ENCODE measurements around the gene EIF5B. TPM values are rescaled to one million over a fixed set of nuclear protein-coding genes. Genes with fewer than 3 reads are reported as not detected.
A peak's percentile ranks its signal among the peaks of the same experiment; 100 is the strongest.

The EIF5B gene
- total RNA-seq, 2 experiments from 2014 or later, result 27.8 to 33.2 TPM

DNA sequence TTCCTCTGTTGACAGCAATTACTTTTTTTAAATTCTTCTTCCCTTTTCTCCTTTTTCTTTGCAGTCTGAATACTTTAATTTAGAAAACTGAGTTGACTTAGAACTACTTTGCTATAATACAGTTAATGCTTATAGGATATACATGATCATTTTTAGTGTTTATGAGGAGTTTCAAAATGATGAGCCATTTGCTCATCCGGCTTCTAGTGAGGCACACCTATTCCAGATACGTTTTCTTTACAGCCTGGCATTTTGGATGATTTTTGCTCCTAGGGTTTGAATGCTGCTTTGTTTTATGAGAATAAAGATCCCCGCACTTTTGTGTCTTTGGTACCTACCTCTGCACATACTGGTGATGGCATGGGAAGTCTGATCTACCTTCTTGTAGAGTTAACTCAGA lies 52.8 kb downstream of the EIF5B start:
- ChIA-PET CTCF (interaction anchor here (1.0 kb wide), 1 partner anchor 24 kb away, joined by 3 read pairs; no protein-coding TSS in a partner anchor), POLR2A (no interaction called here)
- no peak overlapping the region for H3K4me3 ChIP-seq (ENCODE audit: low read length)
- no peaks in the 10 kb centered on the region for H3K27me3 Mint-ChIP-seq
- intact Hi-C loops (cut with DNase I, micrococcal nuclease), result no loop called here
- DNase-seq, result no peak
- H3K27me3 ChIP-seq (ENCODE audit: control insufficient read depth in 1 of 2, insufficient read depth in 2 of 2, low read length in 2 of 2), result no peaks in the 10 kb centered on the region
- no peak for ATAC-seq (ENCODE audit: poor library complexity)
- no peak overlapping the region for H3K4me3 Mint-ChIP-seq
- H3K36me3 ChIP-seq (ENCODE audit: insufficient read depth, low read length), result peaks cover 52% of the 10 kb centered on the region
- peaks cover 12% of the 10 kb centered on the region for H3K4me1 Mint-ChIP-seq (ENCODE audit: low read depth)
- TF ChIP-seq, protein P1, sequence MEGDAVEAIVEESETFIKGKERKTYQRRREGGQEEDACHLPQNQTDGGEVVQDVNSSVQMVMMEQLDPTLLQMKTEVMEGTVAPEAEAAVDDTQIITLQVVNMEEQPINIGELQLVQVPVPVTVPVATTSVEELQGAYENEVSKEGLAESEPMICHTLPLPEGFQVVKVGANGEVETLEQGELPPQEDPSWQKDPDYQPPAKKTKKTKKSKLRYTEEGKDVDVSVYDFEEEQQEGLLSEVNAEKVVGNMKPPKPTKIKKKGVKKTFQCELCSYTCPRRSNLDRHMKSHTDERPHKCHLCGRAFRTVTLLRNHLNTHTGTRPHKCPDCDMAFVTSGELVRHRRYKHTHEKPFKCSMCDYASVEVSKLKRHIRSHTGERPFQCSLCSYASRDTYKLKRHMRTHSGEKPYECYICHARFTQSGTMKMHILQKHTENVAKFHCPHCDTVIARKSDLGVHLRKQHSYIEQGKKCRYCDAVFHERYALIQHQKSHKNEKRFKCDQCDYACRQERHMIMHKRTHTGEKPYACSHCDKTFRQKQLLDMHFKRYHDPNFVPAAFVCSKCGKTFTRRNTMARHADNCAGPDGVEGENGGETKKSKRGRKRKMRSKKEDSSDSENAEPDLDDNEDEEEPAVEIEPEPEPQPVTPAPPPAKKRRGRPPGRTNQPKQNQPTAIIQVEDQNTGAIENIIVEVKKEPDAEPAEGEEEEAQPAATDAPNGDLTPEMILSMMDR (IDR thresholded peaks at IDR 0.05), result no peak
- no peaks in the 10 kb centered on the region for H3K4me1 ChIP-seq (ENCODE audit: insufficient read depth, low read length)
- no peaks in the 10 kb centered on the region for H3K9me3 ChIP-seq (ENCODE audit: control insufficient read depth in 1 of 2, insufficient read depth in 1 of 2, low read length in 2 of 2)
- no peak overlapping the region for H3K27ac ChIP-seq (ENCODE audit: low read depth in 1 of 2, low read length in 2 of 2)
- H3K27ac Mint-ChIP-seq, result no peak overlapping the region
- peaks cover 68% of the 10 kb centered on the region for H3K36me3 Mint-ChIP-seq (ENCODE audit: low read depth)
- H3K9me3 Mint-ChIP-seq, result no peaks in the 10 kb centered on the region

DNA sequence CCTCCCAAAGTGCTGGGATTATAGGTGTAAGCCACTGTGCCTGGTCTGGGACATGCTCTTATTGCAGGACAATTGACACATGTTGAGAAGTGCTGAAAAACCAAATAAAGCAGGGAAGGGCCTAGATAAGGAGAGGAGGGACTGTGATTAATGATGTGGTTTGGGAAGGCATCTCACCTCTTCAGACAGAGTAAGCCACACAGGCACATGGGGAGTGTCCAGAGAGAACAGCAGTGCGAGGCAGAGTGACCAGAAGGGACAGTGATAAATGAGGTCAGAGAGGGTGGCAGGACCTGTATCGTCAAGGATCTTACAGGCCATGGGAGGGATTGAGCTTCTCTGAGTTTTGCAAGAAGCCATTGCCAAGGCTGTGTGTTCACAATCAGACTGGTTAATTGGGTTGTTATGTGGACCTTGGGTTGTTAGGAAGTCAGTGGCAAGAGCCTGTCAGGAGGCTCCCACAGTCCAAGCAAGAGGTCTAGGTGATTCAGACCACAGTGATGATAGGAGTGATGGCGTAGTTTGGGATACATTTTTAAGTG lies 58.5 kb downstream of the EIF5B start:
- Mint-ChIP-seq H3K36me3 (ENCODE audit: low read depth) (peaks cover 90% of the 10 kb centered on the region), H3K4me1 (ENCODE audit: low read depth) (no peaks in the 10 kb centered on the region), H3K27ac (peak overlapping the region; percentile 2), H3K4me3 (no peak overlapping the region), H3K27me3 (no peaks in the 10 kb centered on the region), H3K9me3 (no peaks in the 10 kb centered on the region)
- ATAC-seq (ENCODE audit: poor library complexity) (no peak), DNase-seq (no peak)
- no peaks in the 10 kb centered on the region for H3K4me1 ChIP-seq (ENCODE audit: insufficient read depth, low read length)
- peaks cover 92% of the 10 kb centered on the region for H3K36me3 ChIP-seq (ENCODE audit: insufficient read depth, low read length)
- TF ChIP-seq, protein P1 (IDR thresholded peaks at IDR 0.05), result no peak
- H3K4me3 ChIP-seq (ENCODE audit: low read length), result no peak overlapping the region
- ChIA-PET CTCF (no interaction called here), POLR2A (no interaction called here)
- no peak overlapping the region for H3K27ac ChIP-seq (ENCODE audit: low read depth in 1 of 2, low read length in 2 of 2)
- H3K9me3 ChIP-seq (ENCODE audit: control insufficient read depth in 1 of 2, insufficient read depth in 1 of 2, low read length in 2 of 2), result no peaks in the 10 kb centered on the region
- H3K27me3 ChIP-seq (ENCODE audit: control insufficient read depth in 1 of 2, insufficient read depth in 2 of 2, low read length in 2 of 2), result no peaks in the 10 kb centered on the region
- intact Hi-C loops (cut with DNase I, micrococcal nuclease), result no loop called here

DNA sequence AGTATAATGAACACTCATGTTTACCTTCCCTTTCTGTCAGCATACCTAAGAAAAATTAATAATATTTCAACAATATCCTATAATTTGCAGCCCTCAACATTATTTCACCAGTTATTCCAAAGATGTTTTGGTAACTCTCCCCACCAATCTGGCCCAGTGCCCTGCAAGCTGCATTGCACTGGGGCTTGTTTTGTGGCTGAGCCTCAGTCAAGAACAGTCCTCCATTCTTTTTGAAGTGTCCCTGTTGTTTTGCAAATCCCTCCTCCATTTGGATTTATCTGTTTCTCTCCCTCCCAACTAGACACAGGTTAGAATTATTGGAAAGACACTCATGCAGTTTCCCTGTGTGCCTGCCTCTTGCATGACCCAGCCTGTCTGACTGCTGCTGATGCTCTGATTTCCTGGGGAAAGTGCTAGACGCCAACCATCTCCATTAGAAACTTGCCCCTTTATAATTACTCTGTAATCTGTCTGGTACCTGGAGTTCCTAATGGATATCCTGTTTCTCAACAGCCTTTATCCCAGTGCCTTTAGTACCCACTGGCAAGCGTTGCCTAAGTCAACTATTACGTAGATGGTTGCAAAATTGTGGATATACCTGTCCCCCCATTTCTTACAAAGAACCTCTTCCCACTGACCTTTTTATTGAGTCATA lies 60.2 kb downstream of the EIF5B start:
- TF ChIP-seq, protein P1 (IDR thresholded peaks at IDR 0.05), result no peak
- Histone ChIP-seq H3K27ac (ENCODE audit: low read depth in 1 of 2, low read length in 2 of 2) (peak overlapping the region in 1 of 2 donors; percentile 2), H3K4me3 (ENCODE audit: low read length) (no peak overlapping the region), H3K9me3 (ENCODE audit: control insufficient read depth in 1 of 2, insufficient read depth in 1 of 2, low read length in 2 of 2) (no peaks in the 10 kb centered on the region), H3K4me1 (ENCODE audit: insufficient read depth, low read length) (no peaks in the 10 kb centered on the region), H3K36me3 (ENCODE audit: insufficient read depth, low read length) (peaks cover 94% of the 10 kb centered on the region), H3K27me3 (ENCODE audit: control insufficient read depth in 1 of 2, insufficient read depth in 2 of 2, low read length in 2 of 2) (no peaks in the 10 kb centered on the region)
- H3K4me3 Mint-ChIP-seq, result no peak overlapping the region
- ChIA-PET POLR2A (no interaction called here), CTCF (no interaction called here)
- no peak overlapping the region for H3K27ac Mint-ChIP-seq
- H3K4me1 Mint-ChIP-seq (ENCODE audit: low read depth), result no peaks in the 10 kb centered on the region
- ATAC-seq (ENCODE audit: poor library complexity) (no peak), DNase-seq (no peak)
- intact Hi-C loops (cut with DNase I, micrococcal nuclease), result no loop called here
- no peaks in the 10 kb centered on the region for H3K27me3 Mint-ChIP-seq
- no peaks in the 10 kb centered on the region for H3K9me3 Mint-ChIP-seq
- H3K36me3 Mint-ChIP-seq (ENCODE audit: low read depth), result peaks cover 85% of the 10 kb centered on the region
